Parathyroid adenoma (tissue), 2 donors: ENCODE results near the gene ZNF24.

Experiments
- H2AFZ ChIP-seq: fragments of 300-600 bp; sonication (generic); one replicate; pipeline ENCODE4 v1.7.0; 2017; ENCODE audit warnings: antibody characterized with exemption, mild to moderate bottlenecking
- H3K27ac ChIP-seq: fragments of 300-600 bp; sonication (generic); one replicate; pipeline ENCODE4 v1.7.0; 2017
- H3K27me3 ChIP-seq: fragments of 300-600 bp; sonication (generic); one replicate; pipeline ENCODE4 v1.7.0; 2017; ENCODE audit warnings: low read length; ENCODE audit not compliant: control insufficient read depth, insufficient read depth
- H3K36me3 ChIP-seq: fragments of 300-600 bp; sonication (generic); one replicate; pipeline ENCODE4 v1.7.0; 2017; ENCODE audit warnings: low read length; ENCODE audit not compliant: control insufficient read depth, insufficient read depth
- H3K4me1 ChIP-seq: fragments of 300-600 bp; sonication (generic); one replicate; pipeline ENCODE4 v1.7.0; 2017; ENCODE audit warnings: control low read depth
- H3K4me2 ChIP-seq: fragments of 300-600 bp; sonication (generic); one replicate; pipeline ENCODE4 v1.7.0; 2017; ENCODE audit warnings: low read length
- H3K4me3 ChIP-seq: fragments of 300-600 bp; sonication (generic); one replicate; pipeline ENCODE4 v1.7.0; 2017; ENCODE audit warnings: low read depth, low read length
- H3K79me2 ChIP-seq: fragments of 300-600 bp; sonication (generic); one replicate; pipeline ENCODE4 v1.7.0; 2017; ENCODE audit warnings: control low read depth
- H3K9ac ChIP-seq: fragments of 300-600 bp; sonication (generic); one replicate; pipeline ENCODE4 v1.7.0; 2017; ENCODE audit warnings: mild to moderate bottlenecking
- H3K9me3 ChIP-seq: fragments of 300-600 bp; sonication (generic); one replicate; pipeline ENCODE4 v1.7.0; 2017; ENCODE audit warnings: low read length; ENCODE audit not compliant: control insufficient read depth
- TF ChIP-seq, protein P1 (sequence below): fragments of 300-600 bp; sonication (generic); IDR thresholded peaks from one replicate; pipeline ENCODE4 v1.7.0; 2017; ENCODE audit warnings: antibody characterized with exemption, mild to moderate bottlenecking
- donor health status: primary hyperparathyroidism.

ZNF24 gene

DNA sequence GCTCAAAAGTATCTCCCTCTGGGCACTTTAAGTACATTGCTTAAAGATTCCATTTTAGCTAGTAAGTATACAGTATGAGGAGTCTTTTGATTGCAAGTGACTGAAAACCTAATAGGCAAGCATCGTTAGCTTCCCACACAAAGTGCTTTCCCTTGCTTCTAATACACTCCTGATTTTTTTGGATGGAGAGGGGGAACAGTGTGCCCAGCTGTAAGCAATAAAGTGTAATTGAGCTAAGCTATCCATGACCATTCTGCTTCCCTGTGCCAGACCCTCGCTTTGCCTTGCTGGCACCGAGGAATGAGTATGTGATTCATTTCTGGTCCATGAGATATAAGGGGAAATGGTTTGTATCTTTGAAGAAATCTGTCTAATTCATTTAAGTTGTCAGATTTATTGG is 3.8 kb upstream of the ZNF24 start:
- TF ChIP-seq, protein P1, sequence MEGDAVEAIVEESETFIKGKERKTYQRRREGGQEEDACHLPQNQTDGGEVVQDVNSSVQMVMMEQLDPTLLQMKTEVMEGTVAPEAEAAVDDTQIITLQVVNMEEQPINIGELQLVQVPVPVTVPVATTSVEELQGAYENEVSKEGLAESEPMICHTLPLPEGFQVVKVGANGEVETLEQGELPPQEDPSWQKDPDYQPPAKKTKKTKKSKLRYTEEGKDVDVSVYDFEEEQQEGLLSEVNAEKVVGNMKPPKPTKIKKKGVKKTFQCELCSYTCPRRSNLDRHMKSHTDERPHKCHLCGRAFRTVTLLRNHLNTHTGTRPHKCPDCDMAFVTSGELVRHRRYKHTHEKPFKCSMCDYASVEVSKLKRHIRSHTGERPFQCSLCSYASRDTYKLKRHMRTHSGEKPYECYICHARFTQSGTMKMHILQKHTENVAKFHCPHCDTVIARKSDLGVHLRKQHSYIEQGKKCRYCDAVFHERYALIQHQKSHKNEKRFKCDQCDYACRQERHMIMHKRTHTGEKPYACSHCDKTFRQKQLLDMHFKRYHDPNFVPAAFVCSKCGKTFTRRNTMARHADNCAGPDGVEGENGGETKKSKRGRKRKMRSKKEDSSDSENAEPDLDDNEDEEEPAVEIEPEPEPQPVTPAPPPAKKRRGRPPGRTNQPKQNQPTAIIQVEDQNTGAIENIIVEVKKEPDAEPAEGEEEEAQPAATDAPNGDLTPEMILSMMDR: no peak
- no peaks in the 10 kb centered on the region for H3K27me3 ChIP-seq
- no peak overlapping the region for H3K27ac ChIP-seq
- H3K4me2 ChIP-seq: no peak overlapping the region
- H2AFZ ChIP-seq: no peak overlapping the region
- H3K9ac ChIP-seq: no peak overlapping the region
- H3K9me3 ChIP-seq: no peaks in the 10 kb centered on the region
- H3K4me1 ChIP-seq: peaks cover 13% of the 10 kb centered on the region
- peaks cover 15% of the 10 kb centered on the region for H3K79me2 ChIP-seq
- no peaks in the 10 kb centered on the region for H3K36me3 ChIP-seq
- H3K4me3 ChIP-seq: no peak overlapping the region

DNA sequence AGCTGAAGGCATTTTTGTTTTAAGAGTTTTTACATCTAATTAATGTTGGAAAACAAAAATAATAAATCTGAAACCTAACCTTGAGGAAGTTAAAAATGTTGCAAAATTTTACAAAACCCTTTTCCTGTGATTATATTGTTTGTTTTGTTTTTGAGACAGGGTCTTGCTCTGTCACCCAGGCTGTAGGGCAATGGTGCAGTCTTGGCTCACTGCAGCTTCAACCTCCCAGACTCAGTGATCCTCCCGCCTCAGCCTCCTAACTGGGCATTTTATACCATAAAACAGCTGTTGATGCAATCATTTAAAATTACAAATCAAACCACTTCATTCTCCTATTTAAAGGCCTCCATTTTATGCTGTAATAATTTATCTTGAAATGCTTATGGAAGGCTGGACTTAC is 1.7 kb upstream of the ZNF24 start:
- Histone ChIP-seq H3K4me2 (peak overlapping the region; percentile 49), H3K27me3 (no peaks in the 10 kb centered on the region), H3K9ac (no peak overlapping the region), H3K79me2 (peaks cover 25% of the 10 kb centered on the region), H3K36me3 (no peaks in the 10 kb centered on the region), H3K27ac (peak overlapping the region; percentile 99), H3K4me3 (peak overlapping the region; percentile 35), H3K9me3 (no peaks in the 10 kb centered on the region), H2AFZ (peak overlapping the region; percentile 94), H3K4me1 (peaks cover 15% of the 10 kb centered on the region)
- TF ChIP-seq, protein P1: no peak

DNA sequence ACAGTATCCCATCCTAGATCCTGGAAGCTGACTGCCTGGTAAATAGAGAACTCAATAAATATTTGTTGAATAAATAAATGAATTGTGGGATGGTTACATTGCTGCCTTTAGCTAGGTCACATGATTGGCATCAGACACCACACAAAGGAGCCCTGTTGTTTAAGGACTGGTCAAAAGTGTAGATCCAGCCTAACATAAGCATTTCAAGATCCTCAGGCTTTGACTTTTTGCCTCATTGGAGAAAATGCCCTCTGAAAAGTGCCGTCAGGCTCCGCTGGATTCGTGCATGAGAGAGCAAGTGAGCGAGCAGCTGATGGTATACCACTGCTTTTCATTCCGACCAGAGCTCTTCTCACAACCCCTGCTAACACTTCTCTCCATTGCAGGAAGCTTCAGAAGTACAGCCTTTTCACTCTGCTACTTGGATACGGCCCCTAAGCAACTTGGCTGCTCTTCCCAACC is 1.3 kb upstream of the ZNF24 start:
- H3K9me3 ChIP-seq: no peaks in the 10 kb centered on the region
- peak overlapping the region; percentile 94 for H2AFZ ChIP-seq
- peak overlapping the region; percentile 49 for H3K4me2 ChIP-seq
- TF ChIP-seq, protein P1: no peak
- H3K4me3 ChIP-seq: peak overlapping the region; percentile 35
- H3K9ac ChIP-seq: no peak overlapping the region
- H3K27ac ChIP-seq: peak overlapping the region; percentile 99
- peaks cover 25% of the 10 kb centered on the region for H3K79me2 ChIP-seq
- H3K27me3 ChIP-seq: no peaks in the 10 kb centered on the region
- H3K4me1 ChIP-seq: peaks cover 15% of the 10 kb centered on the region
- no peaks in the 10 kb centered on the region for H3K36me3 ChIP-seq

DNA sequence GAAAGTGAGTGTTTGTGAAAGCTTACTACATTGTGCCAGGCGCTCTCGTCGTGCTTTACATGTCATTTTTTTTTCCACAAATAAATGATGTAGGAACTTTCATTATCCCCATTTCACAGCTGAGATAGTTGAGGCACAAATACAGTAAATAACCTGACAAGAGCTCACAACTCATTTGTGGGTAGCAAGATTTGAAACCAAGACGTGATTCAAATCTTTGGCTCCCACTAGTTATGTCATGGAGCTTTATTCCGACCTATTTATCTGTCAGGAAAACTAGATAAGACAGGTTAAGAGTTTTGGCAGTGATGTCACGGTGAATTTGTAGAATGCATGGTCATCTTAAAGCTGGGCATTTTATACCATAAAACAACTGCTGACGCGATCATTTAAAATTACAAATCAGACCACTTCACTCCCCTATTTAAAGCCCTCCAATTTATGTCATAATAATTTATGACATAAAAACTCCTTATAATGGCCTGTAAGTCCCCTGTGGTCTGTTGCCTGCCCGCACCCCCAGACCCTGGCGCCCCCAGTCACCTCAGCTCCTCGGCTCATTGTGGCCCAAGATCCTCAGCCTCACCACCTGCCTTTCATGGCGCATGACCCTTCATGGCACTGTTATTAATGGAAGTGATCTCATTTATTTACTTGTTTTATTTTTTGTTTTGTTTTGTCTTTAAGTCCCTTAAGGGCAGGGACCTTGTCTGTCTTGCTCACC is 678 bp upstream of the ZNF24 start:
- TF ChIP-seq, protein P1: no peak
- Histone ChIP-seq H3K4me2 (peak overlapping the region; percentile 86), H3K79me2 (peaks cover 25% of the 10 kb centered on the region), H2AFZ (peak overlapping the region; percentile 94), H3K27me3 (no peaks in the 10 kb centered on the region), H3K4me3 (peak overlapping the region; percentile 99), H3K36me3 (no peaks in the 10 kb centered on the region), H3K27ac (peak overlapping the region; percentile 99), H3K9ac (no peak overlapping the region), H3K4me1 (peaks cover 15% of the 10 kb centered on the region), H3K9me3 (no peaks in the 10 kb centered on the region)

DNA sequence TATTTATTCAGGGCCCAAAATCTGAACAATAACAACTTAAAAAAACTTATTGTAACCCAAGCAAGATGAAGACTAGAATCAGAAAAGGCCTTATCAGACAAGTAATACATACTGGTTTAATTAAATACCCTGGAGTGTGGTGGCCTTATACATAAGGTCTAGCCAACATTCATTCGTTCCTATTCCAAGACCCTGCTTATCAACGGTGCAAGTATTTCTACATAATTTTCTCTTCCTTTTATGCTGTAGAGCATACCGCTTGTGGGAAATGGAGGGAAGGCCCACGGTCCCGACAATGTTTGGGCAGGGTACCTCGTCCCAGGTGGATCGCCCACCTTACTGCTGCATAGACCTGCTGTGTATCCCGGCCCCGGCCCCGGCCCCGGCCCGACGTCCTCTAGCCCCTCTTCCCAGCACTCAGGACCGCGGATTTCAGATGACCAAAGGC is 708 bp downstream of the ZNF24 start:
- Histone ChIP-seq H2AFZ (peak overlapping the region; percentile 94), H3K36me3 (no peaks in the 10 kb centered on the region), H3K4me2 (peak overlapping the region; percentile 86), H3K9ac (peak overlapping the region; percentile 98), H3K4me1 (peaks cover 15% of the 10 kb centered on the region), H3K79me2 (peaks cover 25% of the 10 kb centered on the region), H3K9me3 (no peaks in the 10 kb centered on the region), H3K4me3 (peak overlapping the region; percentile 99), H3K27ac (peak overlapping the region; percentile 99), H3K27me3 (no peaks in the 10 kb centered on the region)
- TF ChIP-seq, protein P1: no peak
